Midbrain (tissue), 1 donor: ENCODE measurements around the gene PI16.
A peak's percentile ranks its signal among the peaks of the same experiment; 100 is the strongest.

Experiments
- DNase-seq: peaks from one replicate; lab custom pipeline; 2025; lab: John Stamatoyannopoulos, UW

The PI16 gene

GRCh38 chr6:36954262-36954931 is at the start of gene PI16:
TSS of gene PI16 (plus strand) at chr6:36954738. CDS start at chr6:36954761, 23 bp downstream.
- peak; percentile 32 for DNase-seq

- DNase-seq: no peak
Measured at GRCh38 chr6:36904851-36905393, 49.6 kb upstream of the PI16 start.

GRCh38 chr6:36906539-36907325 is 47.8 kb upstream of the PI16 start:
- peak; percentile 48 for DNase-seq

- DNase-seq: peak; percentile 17
Measured at GRCh38 chr6:36907781-36908180, 46.8 kb upstream of the PI16 start.

- no peak for DNase-seq
Measured at GRCh38 chr6:36908747-36909146, 45.8 kb upstream of the PI16 start.

GRCh38 chr6:36912030-36912454 is 42.5 kb upstream of the PI16 start:
- DNase-seq: no peak

- no peak for DNase-seq
Measured at GRCh38 chr6:36912586-36912985, 42.0 kb upstream of the PI16 start.

- DNase-seq: no peak
Measured at GRCh38 chr6:36913082-36913481, 41.5 kb upstream of the PI16 start.

- peak; percentile 20 for DNase-seq
Measured at GRCh38 chr6:36914227-36914794, 40.2 kb upstream of the PI16 start.

- no peak for DNase-seq
Measured at GRCh38 chr6:36915599-36915998, 38.9 kb upstream of the PI16 start.

GRCh38 chr6:36916126-36916525 is 38.4 kb upstream of the PI16 start:
- DNase-seq: no peak

- DNase-seq: no peak
Measured at GRCh38 chr6:36917541-36918193, 36.9 kb upstream of the PI16 start.

GRCh38 chr6:36920049-36920448 is 34.5 kb upstream of the PI16 start:
- DNase-seq: no peak

GRCh38 chr6:36920546-36920945 is 34.0 kb upstream of the PI16 start:
- DNase-seq: no peak

- DNase-seq: no peak
Measured at GRCh38 chr6:36924131-36924530, 30.4 kb upstream of the PI16 start.

GRCh38 chr6:36924778-36925374 is 29.7 kb upstream of the PI16 start:
- no peak for DNase-seq

- DNase-seq: no peak
Measured at GRCh38 chr6:36925809-36926208, 28.7 kb upstream of the PI16 start.

- DNase-seq: no peak
Measured at GRCh38 chr6:36926708-36927513, 27.6 kb upstream of the PI16 start.

- DNase-seq: no peak
Measured at GRCh38 chr6:36927691-36928546, 26.6 kb upstream of the PI16 start.

GRCh38 chr6:36928547-36928918 is 26.0 kb upstream of the PI16 start:
- DNase-seq: no peak
